ENCODE results near the gene CCDC154. TPM values are rescaled to one million over a fixed set of nuclear protein-coding genes. Genes with fewer than 3 reads are reported as not detected.

The CCDC154 gene
- polyA plus RNA-seq, 3 donors from 2014 or later: not detected

- DNase-seq: no peak
- no peaks in the 10 kb centered on the region for H3K36me3 Mint-ChIP-seq
- H3K27me3 Mint-ChIP-seq (ENCODE audit: low read depth in 3 of 3): peaks cover 0 to 2% (median 0%) of the 10 kb centered on the region in 3 donors
- H3K4me1 Mint-ChIP-seq: peaks cover 0 to 2% of the 10 kb centered on the region in 2 donors
- no peak overlapping the region for H3K27ac Mint-ChIP-seq
- H3K4me3 Mint-ChIP-seq: no peak overlapping the region
- no peaks in the 10 kb centered on the region for H3K9me3 Mint-ChIP-seq
Measured at GRCh38 chr16:1433263-1433560, 11.1 kb downstream of the CCDC154 start.

GRCh38 chr16:1432388-1433262 is 11.7 kb downstream of the CCDC154 start:
- Mint-ChIP-seq H3K36me3 (no peaks in the 10 kb centered on the region), H3K4me3 (peak overlapping the region in 3 of 5 donors; percentile 50 to 76 (median 58)), H3K4me1 (peaks cover 0 to 2% of the 10 kb centered on the region in 2 donors), H3K27ac (peak overlapping the region in 3 of 6 donors; percentile 23 to 85 (median 39)), H3K27me3 (ENCODE audit: low read depth in 3 of 3) (peaks cover 0 to 2% (median 0%) of the 10 kb centered on the region in 3 donors), H3K9me3 (no peaks in the 10 kb centered on the region)
- DNase-seq: peak in 1 of 3 donors; percentile 12

DNA sequence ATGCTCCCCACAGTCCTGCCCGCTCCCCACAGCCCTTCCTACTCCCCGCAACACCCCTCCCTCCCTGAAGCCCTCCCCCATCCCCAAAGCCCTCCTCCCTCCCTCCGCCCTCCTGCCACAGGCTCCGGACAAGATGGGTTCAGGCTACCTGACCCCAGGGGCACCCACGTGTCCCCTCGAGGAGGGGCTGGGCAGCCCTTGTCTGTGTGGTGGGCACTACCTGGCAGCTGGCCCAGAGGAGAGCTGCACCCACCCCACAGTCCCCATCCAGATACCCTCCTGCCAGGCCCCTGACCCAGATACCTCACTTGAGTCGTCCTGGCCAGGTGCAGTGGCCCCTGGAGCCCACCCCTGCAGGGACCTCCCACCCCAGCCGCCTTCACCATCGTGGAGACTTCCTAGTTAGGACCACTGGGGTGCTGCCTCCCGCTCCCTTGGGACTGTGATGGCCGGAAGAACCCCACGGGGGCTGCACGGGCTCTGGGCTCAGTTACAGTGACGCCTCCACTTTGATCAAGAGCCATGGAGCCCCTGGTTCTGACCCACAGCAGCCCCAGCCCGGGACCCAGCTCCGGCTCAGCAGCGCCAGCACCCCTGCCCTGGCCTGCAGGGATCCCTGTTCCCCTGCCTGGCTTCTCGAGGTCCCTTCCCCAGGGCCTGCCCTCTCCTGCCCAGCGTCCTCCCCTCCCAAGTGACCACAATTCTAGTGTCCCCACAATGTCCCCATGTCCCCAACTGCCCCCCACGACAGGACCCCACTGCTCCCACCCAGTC is 12.7 kb downstream of the CCDC154 start:
- Mint-ChIP-seq H3K27me3 (ENCODE audit: low read depth in 3 of 3) (peaks cover 0 to 2% (median 0%) of the 10 kb centered on the region in 3 donors), H3K4me1 (peaks cover 0 to 2% of the 10 kb centered on the region in 2 donors), H3K27ac (peak overlapping the region in 3 of 6 donors; percentile 23 to 85 (median 39))

GRCh38 chr16:1430759-1431496 is 13.4 kb downstream of the CCDC154 start, which contains the start of gene PERCC1:
TSS of gene PERCC1 (plus strand) at chr16:1431078. CDS start at chr16:1432594, 1,516 bp downstream.
- DNase-seq: no peak
- H3K27me3 Mint-ChIP-seq (ENCODE audit: low read depth in 3 of 3): peaks cover 0 to 2% (median 0%) of the 10 kb centered on the region in 3 donors
- H3K36me3 Mint-ChIP-seq: no peaks in the 10 kb centered on the region
- no peaks in the 10 kb centered on the region for H3K9me3 Mint-ChIP-seq
- H3K27ac Mint-ChIP-seq: peak within 1 kb of the TSS in 1 of 6 donors; percentile 34
- peak within 1 kb of the TSS in 3 of 5 donors; percentile 44 to 76 (median 60) for H3K4me3 Mint-ChIP-seq
- peaks cover 0 to 2% of the 10 kb centered on the region in 2 donors for H3K4me1 Mint-ChIP-seq

More for the DNA sequence above, 12.7 kb downstream of the CCDC154 start:
- Mint-ChIP-seq H3K9me3 (no peaks in the 10 kb centered on the region), H3K36me3 (no peaks in the 10 kb centered on the region), H3K4me3 (peak overlapping the region in 3 of 5 donors; percentile 44 to 76 (median 60))
- DNase-seq: no peak

GRCh38 chr16:1430214-1430758 is 14.1 kb downstream of the CCDC154 start:
- Mint-ChIP-seq H3K27ac (no peak overlapping the region), H3K9me3 (no peaks in the 10 kb centered on the region)

DNA sequence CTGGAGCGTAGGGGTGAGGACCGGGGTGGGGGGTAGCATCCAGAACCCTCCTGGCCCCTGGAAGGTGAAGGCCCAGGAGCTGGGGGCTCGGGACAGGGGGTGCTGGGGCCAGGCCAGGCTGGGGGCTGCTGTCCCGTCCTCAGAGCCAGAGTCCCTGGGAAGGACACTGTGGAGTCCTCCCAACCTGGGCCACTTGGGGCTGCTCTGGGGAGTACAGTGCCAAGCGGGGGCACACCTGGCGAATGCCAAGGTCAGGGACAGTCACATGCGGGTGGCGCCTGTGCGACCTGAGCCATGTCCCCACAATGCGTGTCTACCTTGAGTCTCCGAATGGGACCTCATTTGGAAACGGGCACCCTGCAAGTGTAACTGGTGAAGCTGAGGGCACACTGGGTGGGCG is 14.7 kb downstream of the CCDC154 start:
- Mint-ChIP-seq H3K9me3 (no peaks in the 10 kb centered on the region), H3K27ac (no peak overlapping the region), H3K4me3 (no peak overlapping the region)

More at GRCh38 chr16:1430214-1430758, 14.1 kb downstream of the CCDC154 start:
- DNase-seq: no peak
- Mint-ChIP-seq H3K4me3 (no peak overlapping the region), H3K36me3 (no peaks in the 10 kb centered on the region), H3K27me3 (ENCODE audit: low read depth in 3 of 3) (no peaks in the 10 kb centered on the region), H3K4me1 (peaks cover 0 to 2% of the 10 kb centered on the region in 2 donors)

GRCh38 chr16:1429012-1429411 is 15.3 kb downstream of the CCDC154 start:
- H3K4me3 Mint-ChIP-seq: no peak overlapping the region
- no peaks in the 10 kb centered on the region for H3K9me3 Mint-ChIP-seq
- H3K36me3 Mint-ChIP-seq: no peaks in the 10 kb centered on the region
- H3K27me3 Mint-ChIP-seq (ENCODE audit: low read depth in 3 of 3): no peaks in the 10 kb centered on the region
- peaks cover 0 to 2% of the 10 kb centered on the region in 2 donors for H3K4me1 Mint-ChIP-seq
- H3K27ac Mint-ChIP-seq: no peak overlapping the region
- DNase-seq: no peak

More for the DNA sequence above, 14.7 kb downstream of the CCDC154 start:
- no peak for DNase-seq
- Mint-ChIP-seq H3K27me3 (ENCODE audit: low read depth in 3 of 3) (no peaks in the 10 kb centered on the region), H3K36me3 (no peaks in the 10 kb centered on the region), H3K4me1 (peaks cover 0 to 2% of the 10 kb centered on the region in 2 donors)

- peak; percentile 32 to 54 (median 40) for DNase-seq
- Mint-ChIP-seq H3K9me3 (no peaks in the 10 kb centered on the region), H3K27me3 (ENCODE audit: low read depth in 3 of 3) (no peaks in the 10 kb centered on the region), H3K27ac (no peak overlapping the region), H3K36me3 (no peaks in the 10 kb centered on the region), H3K4me3 (no peak overlapping the region), H3K4me1 (peaks cover 0 to 4% of the 10 kb centered on the region in 2 donors)
Measured at GRCh38 chr16:1428511-1428910, 15.8 kb downstream of the CCDC154 start.

GRCh38 chr16:1427473-1428461 is 16.6 kb downstream of the CCDC154 start:
- Mint-ChIP-seq H3K27ac (no peak overlapping the region), H3K9me3 (no peaks in the 10 kb centered on the region), H3K27me3 (ENCODE audit: low read depth in 3 of 3) (no peaks in the 10 kb centered on the region), H3K4me1 (peaks cover 0 to 5% of the 10 kb centered on the region in 2 donors), H3K4me3 (no peak overlapping the region), H3K36me3 (no peaks in the 10 kb centered on the region)
- DNase-seq: no peak

- Mint-ChIP-seq H3K36me3 (no peaks in the 10 kb centered on the region), H3K9me3 (no peaks in the 10 kb centered on the region), H3K4me1 (peaks cover 4 to 5% of the 10 kb centered on the region in 2 donors), H3K27me3 (ENCODE audit: low read depth in 3 of 3) (no peaks in the 10 kb centered on the region), H3K4me3 (no peak overlapping the region), H3K27ac (peak overlapping the region in 2 of 6 donors; percentile 20 to 60)
- no peak for DNase-seq
Measured at GRCh38 chr16:1426734-1427471, 17.5 kb downstream of the CCDC154 start.

- Mint-ChIP-seq H3K4me3 (no peak overlapping the region), H3K4me1 (peaks cover 10 to 14% of the 10 kb centered on the region in 2 donors), H3K9me3 (no peaks in the 10 kb centered on the region), H3K27me3 (ENCODE audit: low read depth in 3 of 3) (peaks cover 4 to 6% (median 6%) of the 10 kb centered on the region in 3 donors), H3K36me3 (no peaks in the 10 kb centered on the region), H3K27ac (peak overlapping the region in 1 of 6 donors; percentile 53)
- no peak for DNase-seq
Measured at GRCh38 chr16:1425616-1426370, 18.6 kb downstream of the CCDC154 start.
